MCF 10A (cell line): ENCODE data around the gene EXD3. TPM values are rescaled to one million over a fixed set of nuclear protein-coding genes. Genes with fewer than 3 reads are reported as not detected.

ENCODE experiments used
- BruUV-seq: library from RNA; stranded (reverse); fragments of 400-500 nt; replicated peaks from 2 replicates; lab custom pipeline; 2021; lab: Mats Ljungman, UMichigan
- CTCF ChIA-PET: fragments of 300-600 bp; sonication (Branson Sonifier 250); formaldehyde crosslinking; extraction: SDS; loops from one replicate; lab custom pipeline; 2021; ENCODE audit warnings: antibody characterized with exemption, inconsistent platforms; lab: Yijun Ruan, JAX
- POLR2A ChIA-PET: fragments of 300-600, 350-650 bp; sonication (Branson Sonifier 250); formaldehyde crosslinking; extraction: SDS; loops from one replicate; lab custom pipeline; 2020; ENCODE audit warnings: antibody characterized with exemption, inconsistent platforms; lab: Yijun Ruan, JAX
- DNase-seq: peaks from one replicate; pipeline ENCODE4 v3.0.0-alpha.2; 2018; ENCODE audit not compliant: unreplicated experiment
- H3K27ac Mint-ChIP-seq: one replicate; pipeline ENCODE4 v1.8.0; 2022; ENCODE audit warnings: mild to moderate bottlenecking, low read depth, mixed read lengths; ENCODE audit not compliant: unreplicated experiment
- H3K27me3 Mint-ChIP-seq: one replicate; pipeline ENCODE4 v1.8.0; 2022; ENCODE audit warnings: mixed read lengths; ENCODE audit not compliant: insufficient read depth, unreplicated experiment
- H3K36me3 Mint-ChIP-seq: one replicate; pipeline ENCODE4 v1.8.0; 2022; ENCODE audit warnings: mild to moderate bottlenecking, moderate library complexity, mixed read lengths; ENCODE audit not compliant: insufficient read depth, unreplicated experiment
- H3K4me1 Mint-ChIP-seq: one replicate; pipeline ENCODE4 v1.8.0; 2022; ENCODE audit warnings: mixed read lengths; ENCODE audit not compliant: insufficient read depth, unreplicated experiment
- H3K4me3 Mint-ChIP-seq: one replicate; pipeline ENCODE4 v1.8.0; 2022; ENCODE audit warnings: mild to moderate bottlenecking, moderate library complexity, mixed read lengths; ENCODE audit not compliant: unreplicated experiment
- H3K9me3 Mint-ChIP-seq: one replicate; pipeline ENCODE4 v1.8.0; 2022; ENCODE audit warnings: mixed read lengths; ENCODE audit not compliant: unreplicated experiment
- CTCF ChIP-seq: fragments of 200-600 bp; IDR thresholded peaks from one replicate; pipeline ENCODE4 v1.8.0; 2022; ENCODE audit warnings: antibody characterized with exemption, mild to moderate bottlenecking; ENCODE audit not compliant: unreplicated experiment
- intact Hi-C: fragments of 100-400 bp; cut with micrococcal nuclease; formaldehyde crosslinking; loops from 2 replicates; pipeline ENCODE4 v1.14.1; 2022
- total RNA-seq: library from RNA; stranded (reverse); gene quantifications from 2 replicates; pipeline ENCODE4 v1.2.3, GENCODE V29; 2022

Gene EXD3
- total RNA-seq, 1 experiment from 2014 or later: 17.1 TPM

GRCh38 chr9:137416563-137417151 lies 6.3 kb downstream of the EXD3 start:
- no peak for TF ChIP-seq CTCF
- peaks cover 4% of the 10 kb centered on the region for H3K36me3 Mint-ChIP-seq
- POLR2A ChIA-PET: no interaction called here
- H3K4me3 Mint-ChIP-seq: no peak overlapping the region
- no TSS peak for BruUV-seq
- no peaks in the 10 kb centered on the region for H3K27me3 Mint-ChIP-seq
- H3K27ac Mint-ChIP-seq: no peak overlapping the region
- intact Hi-C loops: no loop called here
- no peak for DNase-seq
- H3K9me3 Mint-ChIP-seq: no peaks in the 10 kb centered on the region
- H3K4me1 Mint-ChIP-seq: peaks cover 8% of the 10 kb centered on the region
- CTCF ChIA-PET: no interaction called here

DNA sequence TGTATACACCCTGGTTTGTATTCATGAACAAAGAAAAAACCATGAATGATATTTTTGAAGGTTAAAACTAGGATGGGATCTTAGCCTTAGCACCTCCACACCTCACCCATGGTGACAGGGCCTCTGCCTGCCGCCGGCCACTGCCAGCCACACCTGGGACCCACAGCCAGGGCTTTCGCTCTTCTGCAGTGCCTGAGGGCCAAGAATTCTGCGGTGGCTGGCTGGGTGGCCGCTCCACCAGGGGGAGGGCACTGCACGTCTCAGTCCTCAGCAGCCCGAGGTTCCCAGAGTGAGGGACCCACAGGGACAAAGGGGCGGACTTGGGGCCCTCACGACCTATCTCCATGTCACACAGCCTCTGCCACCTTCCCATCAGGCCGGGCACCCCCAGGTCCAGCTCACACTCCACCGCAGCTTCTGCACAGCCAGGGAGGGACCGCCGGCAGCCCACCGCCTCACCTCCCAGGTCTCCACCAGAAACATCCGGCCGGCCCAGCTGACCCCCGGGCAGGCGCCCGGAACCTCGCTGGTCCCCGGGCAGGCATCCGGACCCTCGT lies 6.9 kb downstream of the EXD3 start:
- H3K36me3 Mint-ChIP-seq: peaks cover 4% of the 10 kb centered on the region
- H3K27ac Mint-ChIP-seq: no peak overlapping the region
- no peaks in the 10 kb centered on the region for H3K9me3 Mint-ChIP-seq
- intact Hi-C loops: no loop called here
- peaks cover 8% of the 10 kb centered on the region for H3K4me1 Mint-ChIP-seq
- POLR2A ChIA-PET: no interaction called here
- TF ChIP-seq CTCF: no peak
- no peaks in the 10 kb centered on the region for H3K27me3 Mint-ChIP-seq
- DNase-seq: no peak
- no TSS peak for BruUV-seq
- CTCF ChIA-PET: no interaction called here
- no peak overlapping the region for H3K4me3 Mint-ChIP-seq

- H3K36me3 Mint-ChIP-seq: peaks cover 4% of the 10 kb centered on the region
- BruUV-seq: no TSS peak
- H3K4me3 Mint-ChIP-seq: no peak overlapping the region
- H3K27me3 Mint-ChIP-seq: no peaks in the 10 kb centered on the region
- ChIA-PET POLR2A (no interaction called here), CTCF (interaction anchor here (3.6 kb wide), 1 partner anchor 7 kb away, joined by 16 read pairs; the partner anchor contains the start of genes EXD3 and NOXA1)
- TF ChIP-seq CTCF: no peak
- peak overlapping the region; percentile 9 for H3K27ac Mint-ChIP-seq
- no peak for DNase-seq
- H3K9me3 Mint-ChIP-seq: no peaks in the 10 kb centered on the region
- intact Hi-C loops: no loop called here
- peaks cover 8% of the 10 kb centered on the region for H3K4me1 Mint-ChIP-seq
Observed at GRCh38 chr9:137415451-137415850, 7.5 kb downstream of the EXD3 start.

- Mint-ChIP-seq H3K27ac (peak overlapping the region; percentile 94), H3K36me3 (peaks cover 4% of the 10 kb centered on the region), H3K9me3 (no peaks in the 10 kb centered on the region), H3K4me3 (peak overlapping the region; percentile 56), H3K4me1 (peaks cover 8% of the 10 kb centered on the region), H3K27me3 (no peaks in the 10 kb centered on the region)
- CTCF ChIA-PET: interaction anchor here (1.5 to 3.6 kb wide), 2 partner anchors 10 to 13 kb away, joined by 3 to 16 read pairs; partner anchors contain the start of genes EXD3 and NOXA1
- peak; percentile 41 for DNase-seq
- TF ChIP-seq CTCF: no peak
- intact Hi-C loops: no loop called here
- POLR2A ChIA-PET: interaction anchor here (0.7 to 5.6 kb wide), 7 partner anchors 11 to 171 kb away, joined by 3 to 62 read pairs (median 3); partner anchors contain the start of genes ENTPD8, EXD3, NOXA1 and NSMF
- no TSS peak for BruUV-seq
Observed at GRCh38 chr9:137412431-137412830, 10.5 kb downstream of the EXD3 start.
